ENCODE measurements around the gene FAM118A.

DNA sequence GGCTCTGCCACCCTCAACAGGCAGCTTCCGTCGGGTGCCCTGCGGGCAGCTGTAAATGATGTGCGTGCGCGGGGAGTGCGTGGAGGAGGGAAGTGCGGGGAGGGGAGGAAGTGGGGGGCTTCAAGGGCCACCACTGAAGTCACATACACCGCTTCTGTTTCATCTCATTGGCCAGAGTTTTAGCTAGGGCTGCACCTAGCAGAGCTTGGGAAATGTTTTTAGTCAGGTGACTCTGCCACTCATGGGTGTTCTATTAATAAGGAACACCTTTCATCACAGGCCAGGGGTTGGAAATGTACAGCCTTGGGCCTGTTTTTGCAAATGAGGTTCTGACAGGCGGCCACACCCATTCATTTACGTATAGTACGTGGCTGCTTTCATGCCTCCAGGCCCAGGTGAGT, 14.6 kb downstream of the FAM118A start:
- TF ChIP-seq, protein P1, sequence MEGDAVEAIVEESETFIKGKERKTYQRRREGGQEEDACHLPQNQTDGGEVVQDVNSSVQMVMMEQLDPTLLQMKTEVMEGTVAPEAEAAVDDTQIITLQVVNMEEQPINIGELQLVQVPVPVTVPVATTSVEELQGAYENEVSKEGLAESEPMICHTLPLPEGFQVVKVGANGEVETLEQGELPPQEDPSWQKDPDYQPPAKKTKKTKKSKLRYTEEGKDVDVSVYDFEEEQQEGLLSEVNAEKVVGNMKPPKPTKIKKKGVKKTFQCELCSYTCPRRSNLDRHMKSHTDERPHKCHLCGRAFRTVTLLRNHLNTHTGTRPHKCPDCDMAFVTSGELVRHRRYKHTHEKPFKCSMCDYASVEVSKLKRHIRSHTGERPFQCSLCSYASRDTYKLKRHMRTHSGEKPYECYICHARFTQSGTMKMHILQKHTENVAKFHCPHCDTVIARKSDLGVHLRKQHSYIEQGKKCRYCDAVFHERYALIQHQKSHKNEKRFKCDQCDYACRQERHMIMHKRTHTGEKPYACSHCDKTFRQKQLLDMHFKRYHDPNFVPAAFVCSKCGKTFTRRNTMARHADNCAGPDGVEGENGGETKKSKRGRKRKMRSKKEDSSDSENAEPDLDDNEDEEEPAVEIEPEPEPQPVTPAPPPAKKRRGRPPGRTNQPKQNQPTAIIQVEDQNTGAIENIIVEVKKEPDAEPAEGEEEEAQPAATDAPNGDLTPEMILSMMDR (IDR thresholded peaks at IDR 0.05) = no peak
- TF ChIP-seq ETV6 (CRISPR knock-in tag; IDR thresholded peaks at IDR 0.05) = no peak
- TF ChIP-seq, protein P2, sequence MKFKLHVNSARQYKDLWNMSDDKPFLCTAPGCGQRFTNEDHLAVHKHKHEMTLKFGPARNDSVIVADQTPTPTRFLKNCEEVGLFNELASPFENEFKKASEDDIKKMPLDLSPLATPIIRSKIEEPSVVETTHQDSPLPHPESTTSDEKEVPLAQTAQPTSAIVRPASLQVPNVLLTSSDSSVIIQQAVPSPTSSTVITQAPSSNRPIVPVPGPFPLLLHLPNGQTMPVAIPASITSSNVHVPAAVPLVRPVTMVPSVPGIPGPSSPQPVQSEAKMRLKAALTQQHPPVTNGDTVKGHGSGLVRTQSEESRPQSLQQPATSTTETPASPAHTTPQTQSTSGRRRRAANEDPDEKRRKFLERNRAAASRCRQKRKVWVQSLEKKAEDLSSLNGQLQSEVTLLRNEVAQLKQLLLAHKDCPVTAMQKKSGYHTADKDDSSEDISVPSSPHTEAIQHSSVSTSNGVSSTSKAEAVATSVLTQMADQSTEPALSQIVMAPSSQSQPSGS (CRISPR knock-in tag; IDR thresholded peaks at IDR 0.05; ENCODE audit: borderline replicate concordance, low read depth) = no peak
- TF ChIP-seq, protein P3, sequence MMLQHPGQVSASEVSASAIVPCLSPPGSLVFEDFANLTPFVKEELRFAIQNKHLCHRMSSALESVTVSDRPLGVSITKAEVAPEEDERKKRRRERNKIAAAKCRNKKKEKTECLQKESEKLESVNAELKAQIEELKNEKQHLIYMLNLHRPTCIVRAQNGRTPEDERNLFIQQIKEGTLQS (CRISPR knock-in tag; conservative IDR thresholded peaks at IDR 0.05) = no peak

Measured in WTC11 (cell line).